A673 (cell line): ENCODE measurements around the gene FBP2.

Experiments
- CTCF ChIP-seq: fragments of 300-800, 200-600 bp; sonication (generic); conservative IDR thresholded peaks from 2 replicates; pipeline ENCODE4 v1.5.1; 2017; ENCODE audit warnings: low read depth, mild to moderate bottlenecking, antibody characterized with exemption, low read length, moderate library complexity, mixed read lengths
- EZH2 ChIP-seq: fragments of 200-600 bp; sonication (generic); IDR thresholded peaks from 2 replicates; pipeline ENCODE4 v1.6.1; 2017; ENCODE audit warnings: borderline replicate concordance, low read depth, mild to moderate bottlenecking, mixed read lengths, antibody characterized with exemption, low read length; ENCODE audit not compliant: poor library complexity, severe bottlenecking

GRCh38 chr9:94600715-94601114 is 7.1 kb upstream of the FBP2 start:
- TF ChIP-seq CTCF = no peak
- no peak for TF ChIP-seq EZH2
